ENCODE results near the gene ZMAT5. TPM values are rescaled to one million over a fixed set of nuclear protein-coding genes. Genes with fewer than 3 reads are reported as not detected.
A peak's percentile ranks its signal among the peaks of the same experiment; 100 is the strongest.

The ZMAT5 gene
- total RNA-seq, 2 experiments from 2014 or later = 19.2 to 25.1 TPM

GRCh38 chr22:29691636-29692326 is 75.0 kb downstream of the ZMAT5 start:
- intact Hi-C loops (cut with DNase I, micrococcal nuclease) = no loop called here
- H3K36me3 Mint-ChIP-seq (ENCODE audit: low read depth) = peaks cover 2% of the 10 kb centered on the region
- no peaks in the 10 kb centered on the region for H3K4me1 Mint-ChIP-seq
- no peaks in the 10 kb centered on the region for H3K27me3 Mint-ChIP-seq
- no peaks in the 10 kb centered on the region for H3K9me3 Mint-ChIP-seq (ENCODE audit: low read depth)
- H3K4me3 Mint-ChIP-seq = no peak overlapping the region
- POLR2A ChIA-PET = interaction anchor here (0.5 kb wide), 1 partner anchor 307 kb away, joined by 3 read pairs; no protein-coding TSS in a partner anchor
- no peak for ATAC-seq
- no peak for DNase-seq
- CTCF ChIA-PET = interaction anchor here (0.5 to 1.0 kb wide), 3 partner anchors 13 to 397 kb away, joined by 3 read pairs; no protein-coding TSS in a partner anchor
- no peak overlapping the region for H3K27ac Mint-ChIP-seq

- POLR2A ChIA-PET = no interaction called here
- peaks cover 2% of the 10 kb centered on the region for H3K36me3 Mint-ChIP-seq (ENCODE audit: low read depth)
- H3K9me3 Mint-ChIP-seq (ENCODE audit: low read depth) = no peaks in the 10 kb centered on the region
- no peaks in the 10 kb centered on the region for H3K27me3 Mint-ChIP-seq
- H3K4me1 Mint-ChIP-seq = no peaks in the 10 kb centered on the region
- H3K27ac Mint-ChIP-seq = no peak overlapping the region
- ATAC-seq (no peak), DNase-seq (no peak)
- CTCF ChIA-PET = interaction anchor here (0.7 to 2.3 kb wide), 7 partner anchors 12 to 398 kb away, joined by 3 to 11 read pairs (median 6); no protein-coding TSS in a partner anchor
- intact Hi-C loops (cut with DNase I, micrococcal nuclease) = loop anchor here in 1 of 2 experiments (1.0 kb wide), 1 partner anchor 315 kb away; no protein-coding TSS in a partner anchor
- no peak overlapping the region for H3K4me3 Mint-ChIP-seq
Measured at GRCh38 chr22:29690476-29690875, 76.3 kb downstream of the ZMAT5 start.

GRCh38 chr22:29689880-29690213 is 77.0 kb downstream of the ZMAT5 start:
- H3K4me3 Mint-ChIP-seq = no peak overlapping the region
- no peaks in the 10 kb centered on the region for H3K27me3 Mint-ChIP-seq
- POLR2A ChIA-PET = no interaction called here
- H3K9me3 Mint-ChIP-seq (ENCODE audit: low read depth) = no peaks in the 10 kb centered on the region
- H3K4me1 Mint-ChIP-seq = no peaks in the 10 kb centered on the region
- CTCF ChIA-PET = interaction anchor here (0.7 to 2.3 kb wide), 10 partner anchors 11 to 399 kb away, joined by 3 to 11 read pairs (median 4); no protein-coding TSS in a partner anchor
- H3K36me3 Mint-ChIP-seq (ENCODE audit: low read depth) = peaks cover under 1% of the 10 kb centered on the region
- H3K27ac Mint-ChIP-seq = no peak overlapping the region
- intact Hi-C loops (cut with DNase I, micrococcal nuclease) = loop anchor here in 1 of 2 experiments (1.0 to 2.0 kb wide), 2 partner anchors 315 to 399 kb away; no protein-coding TSS in a partner anchor
- DNase-seq (peak; percentile 69), ATAC-seq (peak; percentile 51)

- H3K4me3 Mint-ChIP-seq = no peak overlapping the region
- CTCF ChIA-PET = interaction anchor here (0.7 to 2.3 kb wide), 10 partner anchors 11 to 399 kb away, joined by 3 to 11 read pairs (median 4); no protein-coding TSS in a partner anchor
Measured at GRCh38 chr22:29689206-29689879, 77.5 kb downstream of the ZMAT5 start.

DNA sequence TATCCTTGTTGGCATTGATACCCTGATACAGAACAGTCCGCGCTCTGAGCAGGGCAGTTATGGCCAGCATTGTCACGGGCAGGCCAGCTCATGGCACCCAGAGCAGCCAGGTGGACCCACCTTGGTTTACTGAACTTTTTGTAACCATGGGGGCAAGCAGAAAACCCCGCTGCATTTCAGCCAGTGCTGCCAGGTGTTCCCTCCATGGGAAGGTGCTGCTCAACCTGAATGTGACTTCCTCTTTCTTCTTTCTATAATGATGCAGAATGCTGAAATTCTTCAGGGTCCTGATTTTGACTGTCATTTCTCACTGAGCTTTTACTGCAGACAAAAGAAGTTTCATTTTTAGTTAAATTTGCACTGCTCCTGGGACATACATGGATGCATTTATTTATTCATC is 82.6 kb downstream of the ZMAT5 start:
- no peaks in the 10 kb centered on the region for H3K9me3 Mint-ChIP-seq (ENCODE audit: low read depth)
- POLR2A ChIA-PET = no interaction called here
- ATAC-seq = no peak
- CTCF ChIA-PET = interaction anchor here (0.8 to 1.4 kb wide), 3 partner anchors 50 to 368 kb away, joined by 3 to 4 read pairs (median 3); no protein-coding TSS in a partner anchor
- intact Hi-C loops (cut with DNase I, micrococcal nuclease) = no loop called here
- no peak for DNase-seq
- peaks cover 20% of the 10 kb centered on the region for H3K36me3 Mint-ChIP-seq (ENCODE audit: low read depth)
- no peak overlapping the region for H3K27ac Mint-ChIP-seq
- H3K27me3 Mint-ChIP-seq = no peaks in the 10 kb centered on the region
- H3K4me3 Mint-ChIP-seq = no peak overlapping the region
- no peaks in the 10 kb centered on the region for H3K4me1 Mint-ChIP-seq

More at GRCh38 chr22:29689206-29689879, 77.5 kb downstream of the ZMAT5 start:
- H3K27ac Mint-ChIP-seq = no peak overlapping the region
- no peaks in the 10 kb centered on the region for H3K27me3 Mint-ChIP-seq
- POLR2A ChIA-PET = no interaction called here
- H3K36me3 Mint-ChIP-seq (ENCODE audit: low read depth) = peaks cover 2% of the 10 kb centered on the region
- no peaks in the 10 kb centered on the region for H3K4me1 Mint-ChIP-seq
- intact Hi-C loops (cut with DNase I, micrococcal nuclease) = loop anchor here in 1 of 2 experiments (2.0 kb wide), 1 partner anchor 399 kb away; no protein-coding TSS in a partner anchor
- ATAC-seq (no peak), DNase-seq (no peak)
- H3K9me3 Mint-ChIP-seq (ENCODE audit: low read depth) = no peaks in the 10 kb centered on the region

- Mint-ChIP-seq H3K4me3 (no peak overlapping the region), H3K27ac (no peak overlapping the region), H3K9me3 (ENCODE audit: low read depth) (no peaks in the 10 kb centered on the region), H3K27me3 (no peaks in the 10 kb centered on the region), H3K36me3 (ENCODE audit: low read depth) (peaks cover 22% of the 10 kb centered on the region), H3K4me1 (no peaks in the 10 kb centered on the region)
- ChIA-PET POLR2A (no interaction called here), CTCF (interaction anchor here (1.4 kb wide), 1 partner anchor 322 kb away, joined by 3 read pairs; no protein-coding TSS in a partner anchor)
- intact Hi-C loops (cut with DNase I, micrococcal nuclease) = no loop called here
- no peak for DNase-seq
- no peak for ATAC-seq
Measured at GRCh38 chr22:29683536-29683935, 83.3 kb downstream of the ZMAT5 start.

Other genes with a start within 250 kb of the ZMAT5 start
- gene THOC5, start 213.2 kb downstream of the ZMAT5 start, total RNA-seq = 10 to 100 TPM; 52.4 to 65.7 TPM
- gene NIPSNAP1, start 185.9 kb downstream of the ZMAT5 start, total RNA-seq = 10 to 100 TPM; 75.0 to 78.0 TPM
- gene NF2, start 163.4 kb downstream of the ZMAT5 start, total RNA-seq = 10 to 100 TPM; 40.2 to 43.1 TPM
- not detected for gene CABP7, start 47.0 kb downstream of the ZMAT5 start, total RNA-seq
- gene UQCR10, start 362 bp upstream of the ZMAT5 start, total RNA-seq = 10 to 100 TPM; 95.5 to 95.9 TPM
- 10 to 100 TPM; 56.0 to 69.9 TPM for gene ASCC2, start 71.3 kb upstream of the ZMAT5 start, total RNA-seq
- gene MTMR3, start 116.2 kb upstream of the ZMAT5 start, total RNA-seq = 10 to 100 TPM; 19.2 to 22.8 TPM